ENCODE measurements around the gene MRPL43. TPM values are rescaled to one million over a fixed set of nuclear protein-coding genes. Genes with fewer than 3 reads are reported as not detected.

Gene MRPL43
- total RNA-seq, 1 donor from 2014 or later: 24.5 TPM

GRCh38 chr10:100968062-100968736, 19.1 kb downstream of the MRPL43 start:
- DNase-seq (ENCODE audit: low spot score): no peak
- Mint-ChIP-seq H3K27me3 (ENCODE audit: insufficient read depth, low read depth) (peaks cover 10% of the 10 kb centered on the region), H3K4me1 (peaks cover 31% of the 10 kb centered on the region), H3K27ac (no peak overlapping the region), H3K4me3 (peak overlapping the region; percentile 85), H3K36me3 (peaks cover 3% of the 10 kb centered on the region), H3K9me3 (no peaks in the 10 kb centered on the region)
- Histone ChIP-seq H3K27me3 (peaks cover 20% of the 10 kb centered on the region), H3K27ac (no peak overlapping the region), H3K4me1 (peaks cover 13% of the 10 kb centered on the region), H4K20me1 (ENCODE audit: low read depth) (peaks cover 4% of the 10 kb centered on the region), H3K36me3 (no peaks in the 10 kb centered on the region), H3F3A (ENCODE audit: low read depth) (peaks cover 33% of the 10 kb centered on the region), H3K9me3 (ENCODE audit: low read depth) (no peaks in the 10 kb centered on the region), H2AFZ (replicated peaks) (peak overlapping the region; percentile 91), H3K4me2 (no peak overlapping the region), H3K4me3 (peak overlapping the region; percentile 69), H3K9ac (no peak overlapping the region), H3K79me2 (ENCODE audit: low read depth) (no peaks in the 10 kb centered on the region)
- no peak for TF ChIP-seq CTCF (IDR thresholded peaks at IDR 0.05)
- TF ChIP-seq EZH2phosphoT487 (IDR thresholded peaks at IDR 0.05): no peak
- TF ChIP-seq EZH2 (IDR thresholded peaks at IDR 0.05): no peak

- peaks cover 4% of the 10 kb centered on the region for H4K20me1 ChIP-seq (ENCODE audit: low read depth)
- peaks cover 38% of the 10 kb centered on the region for H3F3A ChIP-seq (ENCODE audit: low read depth)
- TF ChIP-seq CTCF (IDR thresholded peaks at IDR 0.05) (no peak), EZH2phosphoT487 (IDR thresholded peaks at IDR 0.05) (no peak), EZH2 (IDR thresholded peaks at IDR 0.05) (no peak)
- Mint-ChIP-seq H3K4me3 (no peak overlapping the region), H3K27me3 (ENCODE audit: insufficient read depth, low read depth) (peaks cover 7% of the 10 kb centered on the region), H3K4me1 (peaks cover 26% of the 10 kb centered on the region), H3K27ac (no peak overlapping the region), H3K9me3 (no peaks in the 10 kb centered on the region), H3K36me3 (peaks cover 9% of the 10 kb centered on the region)
- H3K9ac ChIP-seq: no peak overlapping the region
- no peak overlapping the region for H2AFZ ChIP-seq (replicated peaks)
- no peaks in the 10 kb centered on the region for H3K9me3 ChIP-seq (ENCODE audit: low read depth)
- no peak overlapping the region for H3K4me3 ChIP-seq
- H3K79me2 ChIP-seq (ENCODE audit: low read depth): no peaks in the 10 kb centered on the region
- peaks cover 2% of the 10 kb centered on the region for H3K36me3 ChIP-seq
- H3K27me3 ChIP-seq: peaks cover 20% of the 10 kb centered on the region
- no peak overlapping the region for H3K27ac ChIP-seq
- no peak for DNase-seq (ENCODE audit: low spot score)
- H3K4me2 ChIP-seq: no peak overlapping the region
- peaks cover 13% of the 10 kb centered on the region for H3K4me1 ChIP-seq
Measured at GRCh38 chr10:100967332-100967731, 20.0 kb downstream of the MRPL43 start.

GRCh38 chr10:100966887-100967286, 20.4 kb downstream of the MRPL43 start:
- H4K20me1 ChIP-seq (ENCODE audit: low read depth): peaks cover 4% of the 10 kb centered on the region
- H3K4me1 ChIP-seq: peaks cover 8% of the 10 kb centered on the region
- H3K4me3 ChIP-seq: no peak overlapping the region
- peaks cover 9% of the 10 kb centered on the region for H3K36me3 Mint-ChIP-seq
- peaks cover 7% of the 10 kb centered on the region for H3K36me3 ChIP-seq
- no peak overlapping the region for H3K4me3 Mint-ChIP-seq
- peaks cover 7% of the 10 kb centered on the region for H3K27me3 Mint-ChIP-seq (ENCODE audit: insufficient read depth, low read depth)
- H3K79me2 ChIP-seq (ENCODE audit: low read depth): no peaks in the 10 kb centered on the region
- no peak for DNase-seq (ENCODE audit: low spot score)
- H3K27ac Mint-ChIP-seq: no peak overlapping the region
- H3F3A ChIP-seq (ENCODE audit: low read depth): peaks cover 38% of the 10 kb centered on the region
- H3K27me3 ChIP-seq: peaks cover 20% of the 10 kb centered on the region
- no peak overlapping the region for H3K9ac ChIP-seq
- H3K9me3 ChIP-seq (ENCODE audit: low read depth): no peaks in the 10 kb centered on the region
- H2AFZ ChIP-seq (replicated peaks): no peak overlapping the region
- H3K9me3 Mint-ChIP-seq: no peaks in the 10 kb centered on the region
- H3K27ac ChIP-seq: no peak overlapping the region
- peaks cover 22% of the 10 kb centered on the region for H3K4me1 Mint-ChIP-seq
- H3K4me2 ChIP-seq: no peak overlapping the region
- no peak for TF ChIP-seq EZH2phosphoT487 (IDR thresholded peaks at IDR 0.05)
- TF ChIP-seq EZH2 (IDR thresholded peaks at IDR 0.05): no peak
- no peak for TF ChIP-seq CTCF (IDR thresholded peaks at IDR 0.05)

All from neural progenitor cell (in vitro differentiated cells).